GM12878 (cell line): ENCODE data around the gene ZNF222. TPM values are rescaled to one million over a fixed set of nuclear protein-coding genes. Genes with fewer than 3 reads are reported as not detected.

Experiments
- ASH2L ChIP-seq: fragments of 300-600, 200-600 bp; sonication (generic); IDR thresholded peaks from 2 replicates; pipeline ENCODE4 v1.6.1; 2017; ENCODE audit warnings: low read depth, mild to moderate bottlenecking, borderline replicate concordance
- BMI1 ChIP-seq: fragments of 450-650 bp; IDR thresholded peaks from 2 replicates; pipeline ENCODE4 v1.6.1; 2016; ENCODE audit warnings: mild to moderate bottlenecking, moderate library complexity, borderline replicate concordance
- CEBPB ChIP-seq, 2 experiments: fragments of 150-350 bp in 1 of 2; IDR thresholded peaks; 2 replicates each; pipeline ENCODE4 v1.6.1; 2012 to 2014; ENCODE audit warnings: low read depth in 2 of 2, low read length in 2 of 2, borderline replicate concordance in 1 of 2, inconsistent platforms in 1 of 2
- FOS ChIP-seq: IDR thresholded peaks from 3 replicates; pipeline ENCODE4 v1.6.1; 2011; ENCODE audit warnings: borderline replicate concordance; ENCODE audit not compliant: insufficient read length; ENCODE audit errors: extremely low read depth
- KAT2A ChIP-seq: conservative IDR thresholded peaks from 2 replicates; pipeline ENCODE4 v1.6.1; 2011; ENCODE audit warnings: low read depth, low read length; ENCODE audit not compliant: control insufficient read depth
- MTA2 ChIP-seq: fragments of 450-650 bp; IDR thresholded peaks from 2 replicates; pipeline ENCODE4 v1.6.1; 2016; ENCODE audit warnings: low read depth, mild to moderate bottlenecking, moderate library complexity
- NBN ChIP-seq: fragments of 450-650 bp; IDR thresholded peaks from 2 replicates; pipeline ENCODE4 v1.6.1; 2016
- NR2C2 ChIP-seq: IDR thresholded peaks from 2 replicates; pipeline ENCODE4 v1.6.1; 2011; ENCODE audit warnings: borderline replicate concordance, low read depth; ENCODE audit not compliant: control insufficient read depth, insufficient read length
- PAX8 ChIP-seq: fragments of 450-650 bp; IDR thresholded peaks from 2 replicates; pipeline ENCODE4 v1.6.1; 2017; ENCODE audit warnings: mild to moderate bottlenecking, moderate library complexity
- RAD21 ChIP-seq: IDR thresholded peaks from 2 replicates; pipeline ENCODE4 v1.6.1; 2011; ENCODE audit warnings: mild to moderate bottlenecking, low read depth, low read length, moderate library complexity; ENCODE audit not compliant: insufficient read depth
- RCOR1 ChIP-seq: conservative IDR thresholded peaks from 2 replicates; pipeline ENCODE4 v1.6.1; 2012; ENCODE audit warnings: low read depth, low read length, improper control_type of control experiment
- TAF1 ChIP-seq: IDR thresholded peaks from 2 replicates; pipeline ENCODE4 v1.6.1; 2011; ENCODE audit warnings: mild to moderate bottlenecking, low read depth, low read length, borderline replicate concordance
- TCF7 ChIP-seq: IDR thresholded peaks from 2 replicates; pipeline ENCODE4 v1.6.1; 2014; ENCODE audit warnings: antibody characterized with exemption, borderline replicate concordance
- WRNIP1 ChIP-seq: IDR thresholded peaks from 2 replicates; pipeline ENCODE4 v1.6.1; 2011; ENCODE audit warnings: low read depth, low read length, improper control_type of control experiment, borderline replicate concordance
- polyA plus RNA-seq, 11 experiments: library from polyadenylated mRNA; depleted of rRNA in 4 of 11; unstranded in 6 of 11; stranded (reverse) in 5 of 11; fragments of >200 nt; fragmentation: Nextera tagmentation in 4 of 11; fragmentation: Illumina TruSeq in 1 of 11; extraction: Ambion mirVana in 4 of 11; extraction: Trizol in 1 of 11; gene quantifications; 1 replicate in 1 of 11; 2 replicates in 10 of 11; pipeline versions ENCODE4 v1.2.1 to v1.2.3, GENCODE V29; 2011 to 2016; ENCODE audit warnings: inconsistent platforms in 2 of 11, missing spikeins in 2 of 11, low read depth in 1 of 11
- total RNA-seq, 4 experiments: library from RNA; depleted of rRNA in 3 of 4; stranded (reverse); fragments of >200 nt in 3 of 4; fragmentation: Illumina TruSeq in 1 of 4; extraction: Trizol in 1 of 4; gene quantifications; 2 replicates each; pipeline versions ENCODE4 v1.2.1 to v1.2.3, GENCODE V29; 2013 to 2021
- TF ChIP-seq, protein P1 (sequence below): fragments of 450-650 bp; IDR thresholded peaks from 2 replicates; pipeline ENCODE4 v1.6.1; 2017; ENCODE audit warnings: mild to moderate bottlenecking
- TF ChIP-seq, protein P2 (sequence below): IDR thresholded peaks from 2 replicates; pipeline ENCODE4 v1.6.1; 2012; ENCODE audit warnings: low read depth, low read length, improper control_type of control experiment
- TF ChIP-seq, protein P3 (sequence below): IDR thresholded peaks from 2 replicates; pipeline ENCODE4 v1.6.1; 2011; ENCODE audit warnings: borderline replicate concordance, low read depth, mild to moderate bottlenecking, moderate library complexity, low read length; ENCODE audit not compliant: insufficient read depth, poor library complexity, severe bottlenecking
- TF ChIP-seq, protein P4 (sequence below): IDR thresholded peaks from 2 replicates; pipeline ENCODE4 v1.6.1; 2012; ENCODE audit warnings: low read length, inconsistent platforms
- TF ChIP-seq, protein P5 (sequence below): fragments of 450-650 bp; IDR thresholded peaks from 2 replicates; pipeline ENCODE4 v1.6.1; 2017; ENCODE audit warnings: mild to moderate bottlenecking, moderate library complexity

ZNF222 gene
- total and polyA plus RNA-seq, 10 of the 15 experiments (the other 5 are each of a cell fraction or from before 2014, with no cell fraction given), result 2.3 to 5.9 (median 4.2) TPM

DNA sequence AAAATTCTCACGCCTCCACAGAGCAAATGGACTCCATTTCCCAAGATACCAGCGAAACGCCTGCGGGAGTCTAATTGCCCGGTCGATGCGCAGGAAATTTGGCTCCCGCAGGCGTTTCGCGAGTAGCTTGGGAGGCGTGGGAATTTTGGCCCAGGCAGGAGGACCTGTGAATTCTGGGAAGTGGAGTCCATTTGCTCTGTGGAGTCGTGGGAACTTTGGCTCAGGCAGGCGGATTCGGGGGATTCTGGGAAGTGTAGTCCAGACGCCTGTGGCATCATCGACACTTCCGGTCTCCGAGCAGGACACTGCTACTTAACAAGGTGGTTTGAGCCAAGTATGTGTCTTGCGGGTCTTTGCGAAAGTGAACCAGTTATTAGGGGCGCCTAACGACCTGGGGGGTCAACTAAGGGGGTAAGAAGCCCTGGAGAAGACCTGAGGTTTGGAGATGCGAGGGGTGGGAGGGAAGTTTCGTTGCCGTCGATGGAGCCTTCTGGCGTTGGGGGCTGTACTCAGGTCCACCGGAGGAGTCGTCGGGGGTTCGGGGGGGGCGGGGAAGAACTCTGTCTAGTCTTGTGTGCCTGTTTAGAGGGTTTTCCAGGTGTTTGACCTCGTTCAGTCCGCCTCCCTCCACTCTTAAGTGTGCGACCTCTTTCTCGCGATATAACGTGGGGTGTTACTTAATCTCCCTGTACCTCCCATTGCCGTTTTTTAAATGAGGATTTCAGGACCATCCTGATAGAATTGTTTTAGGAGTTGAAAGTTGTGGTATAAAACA, 41.1 kb upstream of the ZNF222 start, which contains the start of gene ZNF155 (continued):
- no peak for TF ChIP-seq NR2C2
- TF ChIP-seq WRNIP1, result no peak
- no peak for TF ChIP-seq MTA2
- TF ChIP-seq FOS, result no peak
- TF ChIP-seq, protein P1, sequence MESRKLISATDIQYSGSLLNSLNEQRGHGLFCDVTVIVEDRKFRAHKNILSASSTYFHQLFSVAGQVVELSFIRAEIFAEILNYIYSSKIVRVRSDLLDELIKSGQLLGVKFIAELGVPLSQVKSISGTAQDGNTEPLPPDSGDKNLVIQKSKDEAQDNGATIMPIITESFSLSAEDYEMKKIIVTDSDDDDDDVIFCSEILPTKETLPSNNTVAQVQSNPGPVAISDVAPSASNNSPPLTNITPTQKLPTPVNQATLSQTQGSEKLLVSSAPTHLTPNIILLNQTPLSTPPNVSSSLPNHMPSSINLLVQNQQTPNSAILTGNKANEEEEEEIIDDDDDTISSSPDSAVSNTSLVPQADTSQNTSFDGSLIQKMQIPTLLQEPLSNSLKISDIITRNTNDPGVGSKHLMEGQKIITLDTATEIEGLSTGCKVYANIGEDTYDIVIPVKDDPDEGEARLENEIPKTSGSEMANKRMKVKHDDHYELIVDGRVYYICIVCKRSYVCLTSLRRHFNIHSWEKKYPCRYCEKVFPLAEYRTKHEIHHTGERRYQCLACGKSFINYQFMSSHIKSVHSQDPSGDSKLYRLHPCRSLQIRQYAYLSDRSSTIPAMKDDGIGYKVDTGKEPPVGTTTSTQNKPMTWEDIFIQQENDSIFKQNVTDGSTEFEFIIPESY, result no peak
- TF ChIP-seq RCOR1, result 0 out of 2 replicates have a peak, but pooled peaks have one; percentile 68
- TF ChIP-seq TCF7, result no peak
- TF ChIP-seq KAT2A, result no peak
- TF ChIP-seq, protein P2, sequence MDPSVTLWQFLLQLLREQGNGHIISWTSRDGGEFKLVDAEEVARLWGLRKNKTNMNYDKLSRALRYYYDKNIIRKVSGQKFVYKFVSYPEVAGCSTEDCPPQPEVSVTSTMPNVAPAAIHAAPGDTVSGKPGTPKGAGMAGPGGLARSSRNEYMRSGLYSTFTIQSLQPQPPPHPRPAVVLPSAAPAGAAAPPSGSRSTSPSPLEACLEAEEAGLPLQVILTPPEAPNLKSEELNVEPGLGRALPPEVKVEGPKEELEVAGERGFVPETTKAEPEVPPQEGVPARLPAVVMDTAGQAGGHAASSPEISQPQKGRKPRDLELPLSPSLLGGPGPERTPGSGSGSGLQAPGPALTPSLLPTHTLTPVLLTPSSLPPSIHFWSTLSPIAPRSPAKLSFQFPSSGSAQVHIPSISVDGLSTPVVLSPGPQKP, result peak; percentile 90
- TF ChIP-seq, protein P3, sequence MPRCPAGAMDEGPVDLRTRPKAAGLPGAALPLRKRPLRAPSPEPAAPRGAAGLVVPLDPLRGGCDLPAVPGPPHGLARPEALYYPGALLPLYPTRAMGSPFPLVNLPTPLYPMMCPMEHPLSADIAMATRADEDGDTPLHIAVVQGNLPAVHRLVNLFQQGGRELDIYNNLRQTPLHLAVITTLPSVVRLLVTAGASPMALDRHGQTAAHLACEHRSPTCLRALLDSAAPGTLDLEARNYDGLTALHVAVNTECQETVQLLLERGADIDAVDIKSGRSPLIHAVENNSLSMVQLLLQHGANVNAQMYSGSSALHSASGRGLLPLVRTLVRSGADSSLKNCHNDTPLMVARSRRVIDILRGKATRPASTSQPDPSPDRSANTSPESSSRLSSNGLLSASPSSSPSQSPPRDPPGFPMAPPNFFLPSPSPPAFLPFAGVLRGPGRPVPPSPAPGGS, result peak; percentile 48
- TF ChIP-seq, protein P4, sequence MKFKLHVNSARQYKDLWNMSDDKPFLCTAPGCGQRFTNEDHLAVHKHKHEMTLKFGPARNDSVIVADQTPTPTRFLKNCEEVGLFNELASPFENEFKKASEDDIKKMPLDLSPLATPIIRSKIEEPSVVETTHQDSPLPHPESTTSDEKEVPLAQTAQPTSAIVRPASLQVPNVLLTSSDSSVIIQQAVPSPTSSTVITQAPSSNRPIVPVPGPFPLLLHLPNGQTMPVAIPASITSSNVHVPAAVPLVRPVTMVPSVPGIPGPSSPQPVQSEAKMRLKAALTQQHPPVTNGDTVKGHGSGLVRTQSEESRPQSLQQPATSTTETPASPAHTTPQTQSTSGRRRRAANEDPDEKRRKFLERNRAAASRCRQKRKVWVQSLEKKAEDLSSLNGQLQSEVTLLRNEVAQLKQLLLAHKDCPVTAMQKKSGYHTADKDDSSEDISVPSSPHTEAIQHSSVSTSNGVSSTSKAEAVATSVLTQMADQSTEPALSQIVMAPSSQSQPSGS, result no peak
- no peak for TF ChIP-seq BMI1
- TF ChIP-seq, protein P5, sequence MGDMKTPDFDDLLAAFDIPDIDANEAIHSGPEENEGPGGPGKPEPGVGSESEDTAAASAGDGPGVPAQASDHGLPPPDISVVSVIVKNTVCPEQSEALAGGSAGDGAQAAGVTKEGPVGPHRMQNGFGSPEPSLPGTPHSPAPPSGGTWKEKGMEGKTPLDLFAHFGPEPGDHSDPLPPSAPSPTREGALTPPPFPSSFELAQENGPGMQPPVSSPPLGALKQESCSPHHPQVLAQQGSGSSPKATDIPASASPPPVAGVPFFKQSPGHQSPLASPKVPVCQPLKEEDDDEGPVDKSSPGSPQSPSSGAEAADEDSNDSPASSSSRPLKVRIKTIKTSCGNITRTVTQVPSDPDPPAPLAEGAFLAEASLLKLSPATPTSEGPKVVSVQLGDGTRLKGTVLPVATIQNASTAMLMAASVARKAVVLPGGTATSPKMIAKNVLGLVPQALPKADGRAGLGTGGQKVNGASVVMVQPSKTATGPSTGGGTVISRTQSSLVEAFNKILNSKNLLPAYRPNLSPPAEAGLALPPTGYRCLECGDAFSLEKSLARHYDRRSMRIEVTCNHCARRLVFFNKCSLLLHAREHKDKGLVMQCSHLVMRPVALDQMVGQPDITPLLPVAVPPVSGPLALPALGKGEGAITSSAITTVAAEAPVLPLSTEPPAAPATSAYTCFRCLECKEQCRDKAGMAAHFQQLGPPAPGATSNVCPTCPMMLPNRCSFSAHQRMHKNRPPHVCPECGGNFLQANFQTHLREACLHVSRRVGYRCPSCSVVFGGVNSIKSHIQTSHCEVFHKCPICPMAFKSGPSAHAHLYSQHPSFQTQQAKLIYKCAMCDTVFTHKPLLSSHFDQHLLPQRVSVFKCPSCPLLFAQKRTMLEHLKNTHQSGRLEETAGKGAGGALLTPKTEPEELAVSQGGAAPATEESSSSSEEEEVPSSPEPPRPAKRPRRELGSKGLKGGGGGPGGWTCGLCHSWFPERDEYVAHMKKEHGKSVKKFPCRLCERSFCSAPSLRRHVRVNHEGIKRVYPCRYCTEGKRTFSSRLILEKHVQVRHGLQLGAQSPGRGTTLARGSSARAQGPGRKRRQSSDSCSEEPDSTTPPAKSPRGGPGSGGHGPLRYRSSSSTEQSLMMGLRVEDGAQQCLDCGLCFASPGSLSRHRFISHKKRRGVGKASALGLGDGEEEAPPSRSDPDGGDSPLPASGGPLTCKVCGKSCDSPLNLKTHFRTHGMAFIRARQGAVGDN, result peak; percentile 36; the same call in 1 of the 2 replicates
- peak; percentile 65 for TF ChIP-seq TAF1
- TF ChIP-seq NBN, result peak; percentile 26; the same call in 1 of the 2 replicates
- TF ChIP-seq RAD21, result no peak
- no peak for TF ChIP-seq CEBPB (IDR thresholded peaks at IDR 0.05; ENCODE audit: borderline replicate concordance in 1 of 2, low read depth in 2 of 2, low read length in 2 of 2)
- TF ChIP-seq PAX8, result no peak
- TF ChIP-seq ASH2L, result no peak
